NCI-H526 treated with DMSO at 0.1 percent for 48 hours (cell line): ENCODE measurements around the gene GALM.
"Not testable (repeated sequence)": the region's sequence is repeated elsewhere in the genome, so short reads cannot be mapped to it uniquely, and the experiment has no call there.

Experiments
- DNase-seq: peaks from one replicate; lab custom pipeline; 2025; lab: John Stamatoyannopoulos, UW

Gene GALM

GRCh38 chr2:38665854-38666555 lies at the start of gene GALM:
Gene GALM, plus strand, starts transcription at chr2:38666114. Its CDS starts 48 bp downstream, at chr2:38666162.
- DNase-seq = peak; percentile 55

GRCh38 chr2:38617301-38617700 lies 48.6 kb upstream of the GALM start:
- DNase-seq = no peak

DNA sequence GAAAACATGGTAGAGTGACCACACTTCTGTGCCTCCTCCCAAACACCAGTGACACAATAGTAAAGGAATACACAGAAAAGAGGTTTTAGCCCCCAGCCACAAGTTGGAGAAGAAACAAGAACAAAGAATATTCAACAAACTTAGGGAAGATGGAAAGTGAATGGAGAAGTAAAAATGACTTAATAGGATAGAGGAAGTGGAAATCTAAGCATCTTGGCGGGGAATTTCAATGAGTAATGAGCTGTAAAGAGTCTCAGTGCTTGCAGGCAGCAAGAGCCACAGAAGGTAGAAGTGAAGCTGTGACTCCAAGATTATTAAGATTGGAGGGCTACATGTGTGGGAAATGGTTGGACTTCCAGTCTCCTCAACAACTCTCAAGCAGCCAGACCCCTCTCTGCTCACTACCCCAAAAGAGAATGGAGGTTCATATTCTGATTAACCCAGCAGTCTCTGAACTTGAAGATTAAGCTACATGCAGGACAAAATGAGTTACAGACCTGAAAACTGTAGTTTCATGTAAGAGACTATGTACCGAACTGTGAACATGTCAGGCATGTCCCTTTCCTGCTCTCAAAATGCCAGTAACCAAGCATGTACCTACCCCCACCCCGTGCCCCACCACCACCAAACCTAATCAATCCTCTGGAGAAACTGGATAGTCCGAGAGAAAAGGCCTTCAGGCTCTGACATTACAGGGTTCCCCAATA lies 46.3 kb upstream of the GALM start:
- DNase-seq = no peak

DNA sequence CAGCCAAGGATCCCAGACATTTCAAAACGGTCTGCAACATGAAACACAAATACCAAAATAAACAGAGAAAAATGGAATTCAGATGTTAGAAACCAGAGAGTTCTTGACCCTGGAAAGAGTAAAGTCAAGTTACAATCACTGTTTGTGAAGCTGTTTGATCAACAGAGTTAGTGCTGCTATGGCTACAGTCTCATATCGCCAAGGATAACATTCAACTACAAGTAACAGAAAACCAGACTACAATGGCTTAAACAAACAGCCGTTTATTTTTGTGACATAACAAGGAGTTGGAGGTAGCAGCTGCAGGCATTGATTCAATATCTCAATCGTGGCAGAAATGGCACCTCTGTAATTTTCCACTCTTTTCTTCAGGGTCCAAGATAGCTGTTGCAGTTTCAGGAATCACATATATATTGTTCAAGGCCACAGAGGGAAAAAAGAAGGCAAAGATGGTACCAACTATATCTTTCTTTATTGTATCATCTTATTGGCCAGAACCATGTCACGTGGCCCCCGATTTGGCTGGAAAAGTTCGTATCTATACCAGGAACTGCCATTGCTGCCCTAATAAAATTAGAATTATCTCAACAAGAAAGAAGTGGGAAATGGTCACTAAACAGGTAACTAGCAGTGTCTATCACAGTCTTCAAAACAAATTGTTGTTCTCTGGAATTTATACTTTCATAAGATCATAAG lies 45.5 kb upstream of the GALM start:
- DNase-seq = no peak

DNA sequence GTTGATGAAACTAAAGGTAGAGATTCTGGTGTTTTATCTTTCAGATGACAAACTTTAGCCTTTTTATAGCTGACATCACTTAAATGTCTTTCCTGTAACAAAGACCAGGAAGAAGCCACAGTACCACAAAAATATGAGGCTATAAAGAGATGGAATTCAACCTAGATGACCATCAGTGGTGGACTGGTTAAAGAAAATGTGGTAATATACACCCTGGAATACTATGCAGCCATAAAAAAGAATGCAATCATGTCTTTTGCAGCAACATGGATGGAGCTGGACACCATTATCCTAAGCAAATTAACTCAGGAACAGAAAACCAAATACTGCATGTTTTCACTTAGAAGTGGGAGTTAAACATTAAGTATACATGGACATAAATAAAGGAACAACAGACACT lies 44.9 kb upstream of the GALM start:
- DNase-seq = no peak

- DNase-seq = no peak
These were observed 43.7 kb upstream of the GALM start for GRCh38 chr2:38622210-38622609.

- no peak for DNase-seq
These were observed 39.4 kb upstream of the GALM start for GRCh38 chr2:38626326-38627035.

DNA sequence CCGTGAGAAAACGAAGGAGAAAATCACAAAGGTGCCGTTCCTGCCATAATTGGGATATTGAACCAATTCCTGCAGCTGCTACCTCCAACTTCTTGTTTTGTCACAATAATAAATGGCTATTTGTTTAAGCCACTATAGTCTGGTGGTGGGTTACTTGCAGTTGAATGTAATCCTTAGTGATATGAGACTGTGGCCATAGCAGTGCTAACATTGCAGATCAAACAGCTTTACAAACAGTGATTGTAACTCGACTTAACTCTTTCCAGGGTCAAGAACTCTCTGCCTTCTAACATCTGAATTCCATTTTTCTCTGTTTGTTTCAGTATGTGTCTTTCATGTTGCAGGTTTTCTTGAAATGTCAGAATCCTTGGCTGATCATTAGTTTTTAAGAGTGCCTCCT lies 38.5 kb upstream of the GALM start:
- DNase-seq = no peak

- DNase-seq = no peak
These were observed 36.2 kb upstream of the GALM start for GRCh38 chr2:38629684-38630083.

- DNase-seq = no peak
These were observed 33.9 kb upstream of the GALM start for GRCh38 chr2:38631976-38632375.

- no peak for DNase-seq
These were observed 32.9 kb upstream of the GALM start for GRCh38 chr2:38632980-38633379.

GRCh38 chr2:38633895-38634294 lies 32.0 kb upstream of the GALM start:
- no peak for DNase-seq

GRCh38 chr2:38634684-38635083 lies 31.2 kb upstream of the GALM start:
- no peak for DNase-seq

DNA sequence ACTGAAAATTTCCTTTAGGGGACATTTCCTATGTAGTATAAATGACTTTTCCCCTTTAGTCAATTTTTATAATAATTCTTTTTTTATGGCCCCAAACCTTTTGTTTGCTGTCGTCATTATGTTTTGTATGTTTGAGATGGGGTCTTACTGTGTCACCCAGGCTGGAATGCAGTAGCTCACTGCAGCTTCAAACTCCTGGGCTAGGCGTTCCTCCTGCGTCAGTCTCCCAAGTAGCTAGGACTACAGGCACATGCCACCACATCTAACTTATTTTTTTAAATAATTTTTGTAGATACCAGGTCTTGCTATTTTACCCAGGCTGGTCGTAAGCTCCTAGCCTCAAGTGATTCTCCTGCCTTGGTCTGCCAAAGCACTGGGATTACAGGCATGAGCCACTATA lies 30.8 kb upstream of the GALM start:
- no peak for DNase-seq

DNA sequence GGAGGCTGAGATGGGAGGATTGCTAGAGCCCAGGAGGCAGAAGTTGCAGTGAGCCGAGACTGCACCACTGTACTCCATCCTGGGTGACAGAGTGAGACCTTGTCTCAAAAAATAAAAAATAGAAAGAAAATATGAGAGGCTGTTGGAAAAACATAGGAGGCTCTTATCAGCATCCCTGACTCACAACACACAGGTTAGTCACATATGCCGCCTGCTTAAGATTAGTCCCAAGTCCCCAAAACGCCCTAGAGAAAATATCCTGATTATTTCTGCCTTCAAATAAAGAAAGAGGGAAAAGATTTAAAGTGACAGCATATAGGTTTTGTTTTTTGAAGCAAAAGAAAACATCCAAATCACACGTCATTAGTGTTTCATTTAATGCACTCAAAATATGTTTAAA lies 29.8 kb upstream of the GALM start:
- DNase-seq = no peak

GRCh38 chr2:38642373-38643017 lies 23.4 kb upstream of the GALM start:
- not testable (repeated sequence) for DNase-seq

- DNase-seq = no peak
These were observed 22.8 kb upstream of the GALM start for GRCh38 chr2:38643021-38643671.

DNA sequence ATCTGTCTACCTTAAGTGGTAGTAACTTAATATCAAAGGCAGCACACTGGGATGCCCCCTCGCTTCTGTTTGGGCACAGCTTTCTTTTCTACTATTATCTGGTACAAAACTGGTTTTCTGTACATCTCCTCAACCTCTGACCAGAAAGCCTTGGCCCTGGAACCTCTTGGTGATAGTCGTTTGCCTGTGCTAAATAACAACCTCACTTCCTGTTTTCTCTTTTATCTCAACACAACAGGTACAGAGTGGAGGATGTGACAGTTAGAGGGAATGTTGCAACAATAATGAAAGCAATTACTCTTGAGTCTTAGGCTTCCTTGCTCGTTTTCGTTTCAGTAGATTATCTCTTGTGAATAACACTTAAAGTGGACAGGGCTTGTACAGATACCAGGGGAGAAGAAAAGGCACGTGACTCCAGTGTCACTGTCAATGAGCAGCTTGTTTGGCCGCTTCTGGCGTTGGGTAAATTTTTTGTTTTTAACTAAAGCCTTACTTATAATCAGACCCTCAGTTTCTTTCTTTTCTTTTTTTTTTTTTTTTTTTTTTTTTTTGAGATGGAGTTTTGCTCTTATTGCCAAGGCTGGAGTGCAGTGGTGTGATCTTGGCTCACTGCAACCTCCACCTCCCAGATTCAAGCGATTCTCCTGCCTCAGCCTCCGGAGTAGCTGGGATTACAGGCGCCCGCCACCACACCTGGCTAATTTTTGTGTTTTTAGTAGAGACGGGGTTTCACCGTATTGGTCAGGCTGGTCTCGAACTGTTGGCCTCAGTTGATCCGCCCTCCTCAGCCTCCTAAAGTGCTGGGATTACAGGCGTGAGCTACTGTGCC lies 22.0 kb upstream of the GALM start:
- DNase-seq = not testable (repeated sequence)

- DNase-seq = no peak
These were observed 17.7 kb upstream of the GALM start for GRCh38 chr2:38648107-38648761.

DNA sequence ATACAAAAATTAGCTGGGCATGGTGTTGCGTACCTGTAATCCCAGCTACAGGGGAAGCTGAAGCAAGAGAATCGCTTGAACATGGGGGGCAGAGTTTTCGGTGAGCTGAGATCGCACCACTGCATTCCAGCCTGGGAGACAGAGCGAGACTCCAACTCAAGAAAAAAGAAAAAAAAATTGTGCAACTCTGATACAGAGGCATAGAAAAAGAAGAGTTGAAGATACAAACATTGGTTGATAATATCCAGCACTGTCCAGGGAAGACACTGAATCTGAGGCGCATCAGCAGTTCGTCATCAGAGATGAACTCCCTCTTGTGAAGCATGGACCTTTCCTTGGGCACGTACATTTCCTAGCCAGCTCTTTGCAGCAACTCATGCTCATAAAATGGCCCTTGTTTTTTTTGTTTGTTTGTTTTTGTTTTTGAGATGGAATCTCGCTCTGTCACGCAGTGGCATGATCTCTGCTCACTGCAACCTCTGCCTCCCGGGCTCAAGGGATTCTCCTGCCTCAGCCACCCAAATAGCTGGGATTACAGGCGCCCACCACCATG lies 16.7 kb upstream of the GALM start:
- DNase-seq = no peak
